NB4 (cell line): ENCODE results near the gene TTC32.

ENCODE experiments used
- CTCF ChIP-seq: IDR thresholded peaks from one replicate; pipeline ENCODE4 v1.5.1; 2012; ENCODE audit warnings: low read depth, low read length
- MYC ChIP-seq: IDR thresholded peaks from 2 replicates; pipeline ENCODE4 v1.6.1; 2011; ENCODE audit warnings: low read depth, low read length
- POLR2A ChIP-seq: IDR thresholded peaks from 2 replicates; pipeline ENCODE4 v1.6.1; 2011; ENCODE audit warnings: mild to moderate bottlenecking; ENCODE audit not compliant: insufficient read length; ENCODE audit errors: extremely low read depth

DNA sequence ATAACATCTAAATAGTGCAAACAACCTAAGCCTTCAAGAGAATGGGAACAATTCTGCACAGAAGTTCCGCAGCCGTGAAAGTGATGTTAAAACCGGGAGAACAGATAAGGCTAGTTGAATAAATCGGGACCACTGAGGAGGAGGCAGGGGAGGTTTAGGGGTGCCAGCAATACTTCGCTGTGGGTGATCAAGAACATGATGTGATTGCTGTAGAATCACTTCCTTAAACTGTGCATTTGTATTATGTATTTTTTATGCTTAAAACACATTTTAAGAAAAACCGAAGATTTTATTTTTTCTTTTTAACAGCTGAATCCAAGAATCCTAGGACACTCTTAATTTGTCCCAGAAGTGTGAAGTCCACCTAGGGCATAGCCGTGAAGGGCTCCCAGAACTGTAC lies 33.6 kb downstream of the TTC32 start:
- TF ChIP-seq CTCF (no peak), POLR2A (no peak), MYC (no peak)
